Measurements from ENCODE around the gene SERINC5.

Gene SERINC5

DNA sequence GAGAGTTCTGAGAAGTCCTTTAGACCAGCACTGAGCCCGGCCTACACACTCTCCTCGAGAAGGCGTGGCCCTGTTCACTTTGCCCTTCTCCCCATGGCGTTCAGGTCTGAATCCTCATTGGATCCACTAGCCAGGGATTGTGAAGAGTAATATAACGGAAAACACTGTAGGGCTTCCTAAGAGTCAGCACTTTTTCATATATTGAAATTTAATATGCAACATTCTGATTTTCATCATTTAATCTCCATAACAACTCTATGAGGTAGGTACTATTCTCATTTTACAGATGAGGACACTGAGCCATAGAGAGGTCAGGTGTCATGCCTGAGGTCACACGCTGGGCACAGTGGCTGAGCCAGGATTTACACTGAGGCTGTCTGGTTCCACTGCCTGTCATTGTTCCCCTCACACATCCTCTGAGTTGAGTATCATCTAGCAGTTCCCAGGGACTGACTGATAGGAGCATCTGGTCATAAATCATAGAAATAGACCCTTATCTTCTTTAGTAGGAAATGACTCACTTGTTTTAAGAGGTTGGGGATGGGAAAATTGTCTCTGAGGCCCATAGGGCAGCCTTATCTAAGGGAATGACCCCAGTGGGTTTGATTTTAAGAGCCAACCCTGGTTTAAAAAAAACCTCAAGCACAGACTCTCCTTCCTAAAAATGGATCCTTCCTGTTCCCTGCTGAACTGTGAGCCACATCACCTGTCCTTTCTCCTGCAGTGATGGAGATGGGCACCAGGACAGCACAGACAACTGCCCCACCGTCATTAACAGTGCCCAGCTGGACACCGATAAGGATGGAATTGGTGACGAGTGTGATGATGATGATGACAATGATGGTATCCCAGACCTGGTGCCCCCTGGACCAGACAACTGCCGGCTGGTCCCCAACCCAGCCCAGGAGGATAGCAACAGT is 179.5 kb downstream of the SERINC5 start:
- Histone ChIP-seq H4K20me1 (ENCODE audit: insufficient read depth) (no peaks in the 10 kb centered on the region), H3K9ac (no peak overlapping the region), H3K4me2 (no peak overlapping the region), H3K27me3 (ENCODE audit: insufficient read depth, low read depth) (no peaks in the 10 kb centered on the region), H2AFZ (ENCODE audit: low read depth) (no peak overlapping the region), H3K79me2 (ENCODE audit: insufficient read depth, low read depth) (no peaks in the 10 kb centered on the region), H3K4me3 (IDR thresholded peaks at IDR 0.05; ENCODE audit: insufficient read depth, low read depth, low read length) (no peak overlapping the region), H3K4me1 (ENCODE audit: low read depth, poor library complexity, severe bottlenecking) (no peaks in the 10 kb centered on the region), H3K27ac (no peak overlapping the region), H3K36me3 (ENCODE audit: insufficient read depth) (no peaks in the 10 kb centered on the region)
- TF ChIP-seq, protein P1, sequence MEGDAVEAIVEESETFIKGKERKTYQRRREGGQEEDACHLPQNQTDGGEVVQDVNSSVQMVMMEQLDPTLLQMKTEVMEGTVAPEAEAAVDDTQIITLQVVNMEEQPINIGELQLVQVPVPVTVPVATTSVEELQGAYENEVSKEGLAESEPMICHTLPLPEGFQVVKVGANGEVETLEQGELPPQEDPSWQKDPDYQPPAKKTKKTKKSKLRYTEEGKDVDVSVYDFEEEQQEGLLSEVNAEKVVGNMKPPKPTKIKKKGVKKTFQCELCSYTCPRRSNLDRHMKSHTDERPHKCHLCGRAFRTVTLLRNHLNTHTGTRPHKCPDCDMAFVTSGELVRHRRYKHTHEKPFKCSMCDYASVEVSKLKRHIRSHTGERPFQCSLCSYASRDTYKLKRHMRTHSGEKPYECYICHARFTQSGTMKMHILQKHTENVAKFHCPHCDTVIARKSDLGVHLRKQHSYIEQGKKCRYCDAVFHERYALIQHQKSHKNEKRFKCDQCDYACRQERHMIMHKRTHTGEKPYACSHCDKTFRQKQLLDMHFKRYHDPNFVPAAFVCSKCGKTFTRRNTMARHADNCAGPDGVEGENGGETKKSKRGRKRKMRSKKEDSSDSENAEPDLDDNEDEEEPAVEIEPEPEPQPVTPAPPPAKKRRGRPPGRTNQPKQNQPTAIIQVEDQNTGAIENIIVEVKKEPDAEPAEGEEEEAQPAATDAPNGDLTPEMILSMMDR (conservative IDR thresholded peaks at IDR 0.05; ENCODE audit: low read depth, low read length), result no peak

GRCh38 chr5:80072103-80073073 is 183.5 kb downstream of the SERINC5 start:
- Histone ChIP-seq H3K79me2 (ENCODE audit: insufficient read depth, low read depth) (no peaks in the 10 kb centered on the region), H3K4me3 (IDR thresholded peaks at IDR 0.05; ENCODE audit: insufficient read depth, low read depth, low read length) (no peak overlapping the region), H3K27ac (no peak overlapping the region), H2AFZ (ENCODE audit: low read depth) (no peak overlapping the region), H3K9ac (no peak overlapping the region), H4K20me1 (ENCODE audit: insufficient read depth) (no peaks in the 10 kb centered on the region), H3K36me3 (ENCODE audit: insufficient read depth) (no peaks in the 10 kb centered on the region), H3K4me2 (no peak overlapping the region), H3K4me1 (ENCODE audit: low read depth, poor library complexity, severe bottlenecking) (no peaks in the 10 kb centered on the region), H3K27me3 (ENCODE audit: insufficient read depth, low read depth) (no peaks in the 10 kb centered on the region)
- TF ChIP-seq, protein P1 (conservative IDR thresholded peaks at IDR 0.05; ENCODE audit: low read depth, low read length), result no peak

GRCh38 chr5:80071510-80072021 is 184.3 kb downstream of the SERINC5 start:
- Histone ChIP-seq H4K20me1 (ENCODE audit: insufficient read depth) (no peaks in the 10 kb centered on the region), H3K36me3 (ENCODE audit: insufficient read depth) (no peaks in the 10 kb centered on the region), H3K4me1 (ENCODE audit: low read depth, poor library complexity, severe bottlenecking) (no peaks in the 10 kb centered on the region), H3K27me3 (ENCODE audit: insufficient read depth, low read depth) (no peaks in the 10 kb centered on the region), H3K9ac (no peak overlapping the region), H2AFZ (ENCODE audit: low read depth) (no peak overlapping the region), H3K4me2 (no peak overlapping the region), H3K79me2 (ENCODE audit: insufficient read depth, low read depth) (no peaks in the 10 kb centered on the region), H3K27ac (no peak overlapping the region), H3K4me3 (IDR thresholded peaks at IDR 0.05; ENCODE audit: insufficient read depth, low read depth, low read length) (no peak overlapping the region)
- TF ChIP-seq, protein P1 (conservative IDR thresholded peaks at IDR 0.05; ENCODE audit: low read depth, low read length), result no peak

DNA sequence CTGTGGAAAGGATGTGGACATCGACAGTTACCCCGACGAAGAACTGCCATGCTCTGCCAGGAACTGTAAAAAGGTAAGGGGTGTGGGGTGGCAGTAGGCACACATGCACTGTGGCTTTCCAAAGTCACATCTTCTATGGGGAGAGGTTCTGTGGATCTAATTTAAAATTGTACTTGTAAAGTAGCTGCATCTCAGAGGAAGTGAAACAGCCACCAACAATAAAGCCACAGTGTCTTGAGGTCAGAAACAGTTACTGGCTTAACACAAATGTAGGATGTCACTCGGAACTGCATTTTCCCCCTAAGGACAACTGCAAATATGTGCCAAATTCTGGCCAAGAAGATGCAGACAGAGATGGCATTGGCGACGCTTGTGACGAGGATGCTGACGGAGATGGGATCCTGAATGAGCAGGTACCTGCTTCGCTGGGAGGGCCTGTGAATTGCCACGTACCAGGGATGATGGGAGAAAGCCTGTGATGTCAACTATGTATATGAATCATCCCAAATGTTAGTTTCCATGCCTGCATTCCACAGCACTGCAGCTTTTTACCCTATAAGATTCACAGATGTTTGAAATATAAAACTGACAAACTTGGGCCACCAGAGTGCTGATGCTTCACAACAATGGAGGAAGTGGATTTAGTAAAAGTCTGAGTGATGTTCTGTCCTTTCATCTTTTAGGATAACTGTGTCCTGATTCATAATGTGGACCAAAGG is 185.4 kb downstream of the SERINC5 start:
- TF ChIP-seq, protein P1 (conservative IDR thresholded peaks at IDR 0.05; ENCODE audit: low read depth, low read length), result no peak
- H3K4me2 ChIP-seq, result no peak overlapping the region
- H2AFZ ChIP-seq (ENCODE audit: low read depth), result no peak overlapping the region

More for the DNA sequence above, 185.4 kb downstream of the SERINC5 start:
- Histone ChIP-seq H3K36me3 (ENCODE audit: insufficient read depth) (no peaks in the 10 kb centered on the region), H3K27me3 (ENCODE audit: insufficient read depth, low read depth) (no peaks in the 10 kb centered on the region), H3K79me2 (ENCODE audit: insufficient read depth, low read depth) (no peaks in the 10 kb centered on the region), H3K4me1 (ENCODE audit: low read depth, poor library complexity, severe bottlenecking) (no peaks in the 10 kb centered on the region), H4K20me1 (ENCODE audit: insufficient read depth) (no peaks in the 10 kb centered on the region), H3K4me3 (IDR thresholded peaks at IDR 0.05; ENCODE audit: insufficient read depth, low read depth, low read length) (no peak overlapping the region), H3K9ac (no peak overlapping the region), H3K27ac (no peak overlapping the region)

Data from KMS-11 (cell line).